C4-2B (cell line): ENCODE measurements around the gene REC114.

ENCODE experiments used
- ZFX ChIP-seq: fragments of 450-650 bp; IDR thresholded peaks from 2 replicates; pipeline ENCODE4 v1.6.1; 2017
- TF ChIP-seq, protein P1 (sequence below): fragments of 450-650 bp; conservative IDR thresholded peaks from 2 replicates; pipeline ENCODE4 v1.5.1; 2017; ENCODE audit warnings: mild to moderate bottlenecking

DNA sequence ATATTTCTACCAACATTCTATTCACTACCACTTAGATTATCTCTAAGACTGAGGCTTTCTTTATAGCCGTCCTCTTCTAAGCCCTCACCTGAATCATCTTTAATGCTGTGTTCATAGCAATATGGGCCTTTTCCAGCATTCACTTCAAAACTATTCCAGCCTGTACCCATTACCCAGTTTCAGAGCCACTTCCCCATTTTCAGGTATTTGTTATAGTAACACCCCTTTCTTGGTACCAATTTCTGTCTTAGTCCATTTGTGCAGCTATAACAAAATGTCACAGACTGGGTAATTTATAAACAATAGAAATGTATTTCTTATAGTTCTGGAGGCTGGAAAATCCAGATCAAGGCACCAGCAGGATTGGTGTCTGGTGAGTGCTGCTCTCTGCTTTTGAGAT, 45.7 kb downstream of the REC114 start:
- TF ChIP-seq, protein P1, sequence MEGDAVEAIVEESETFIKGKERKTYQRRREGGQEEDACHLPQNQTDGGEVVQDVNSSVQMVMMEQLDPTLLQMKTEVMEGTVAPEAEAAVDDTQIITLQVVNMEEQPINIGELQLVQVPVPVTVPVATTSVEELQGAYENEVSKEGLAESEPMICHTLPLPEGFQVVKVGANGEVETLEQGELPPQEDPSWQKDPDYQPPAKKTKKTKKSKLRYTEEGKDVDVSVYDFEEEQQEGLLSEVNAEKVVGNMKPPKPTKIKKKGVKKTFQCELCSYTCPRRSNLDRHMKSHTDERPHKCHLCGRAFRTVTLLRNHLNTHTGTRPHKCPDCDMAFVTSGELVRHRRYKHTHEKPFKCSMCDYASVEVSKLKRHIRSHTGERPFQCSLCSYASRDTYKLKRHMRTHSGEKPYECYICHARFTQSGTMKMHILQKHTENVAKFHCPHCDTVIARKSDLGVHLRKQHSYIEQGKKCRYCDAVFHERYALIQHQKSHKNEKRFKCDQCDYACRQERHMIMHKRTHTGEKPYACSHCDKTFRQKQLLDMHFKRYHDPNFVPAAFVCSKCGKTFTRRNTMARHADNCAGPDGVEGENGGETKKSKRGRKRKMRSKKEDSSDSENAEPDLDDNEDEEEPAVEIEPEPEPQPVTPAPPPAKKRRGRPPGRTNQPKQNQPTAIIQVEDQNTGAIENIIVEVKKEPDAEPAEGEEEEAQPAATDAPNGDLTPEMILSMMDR: no peak
- no peak for TF ChIP-seq ZFX
